ENCODE data around the gene BDH1. TPM values are rescaled to one million over a fixed set of nuclear protein-coding genes. Genes with fewer than 3 reads are reported as not detected.
A peak's percentile ranks its signal among the peaks of the same experiment; 100 is the strongest.

The BDH1 gene
- total RNA-seq, 2 donors from 2014 or later: 32.5 to 49.0 TPM

DNA sequence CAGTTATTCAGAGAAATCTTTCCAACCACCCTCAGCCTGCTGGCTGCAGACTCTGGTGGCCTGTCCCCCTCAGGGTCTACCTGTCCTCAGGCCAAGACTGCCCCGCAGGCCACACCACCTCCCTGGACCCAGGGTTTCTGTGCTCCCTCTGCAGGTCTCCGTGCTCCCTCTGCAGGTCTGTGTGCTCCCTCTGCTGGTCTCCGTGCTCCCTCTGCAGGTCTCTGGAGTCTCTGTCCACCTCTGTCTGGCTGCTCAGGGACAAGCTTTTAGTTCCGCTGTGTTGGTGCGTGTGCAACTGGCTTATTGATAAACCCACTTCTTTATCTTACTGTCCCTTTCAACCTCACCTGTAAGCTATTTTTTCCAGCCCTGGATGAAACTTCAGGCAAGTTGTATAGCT, 30.1 kb downstream of the BDH1 start:
- DNase-seq: peak; percentile 52
- no peak overlapping the region for H3K4me3 Mint-ChIP-seq
- Histone ChIP-seq H3K36me3 (ENCODE audit: control insufficient read depth, insufficient read depth, low read length) (no peaks in the 10 kb centered on the region), H3K9me3 (ENCODE audit: control insufficient read depth, low read length) (no peaks in the 10 kb centered on the region), H3K4me3 (ENCODE audit: low read length) (no peak overlapping the region), H3K27ac (ENCODE audit: low read depth, low read length) (no peak overlapping the region), H3K4me1 (ENCODE audit: control insufficient read depth, insufficient read depth, low read length) (peaks cover 7% of the 10 kb centered on the region), H3K27me3 (ENCODE audit: control insufficient read depth, insufficient read depth, low read length, poor library complexity, severe bottlenecking) (peaks cover 11% of the 10 kb centered on the region), H3K9ac (ENCODE audit: extremely low read depth, low read length, poor library complexity, severe bottlenecking) (no peak overlapping the region)
- TF ChIP-seq, protein P1, sequence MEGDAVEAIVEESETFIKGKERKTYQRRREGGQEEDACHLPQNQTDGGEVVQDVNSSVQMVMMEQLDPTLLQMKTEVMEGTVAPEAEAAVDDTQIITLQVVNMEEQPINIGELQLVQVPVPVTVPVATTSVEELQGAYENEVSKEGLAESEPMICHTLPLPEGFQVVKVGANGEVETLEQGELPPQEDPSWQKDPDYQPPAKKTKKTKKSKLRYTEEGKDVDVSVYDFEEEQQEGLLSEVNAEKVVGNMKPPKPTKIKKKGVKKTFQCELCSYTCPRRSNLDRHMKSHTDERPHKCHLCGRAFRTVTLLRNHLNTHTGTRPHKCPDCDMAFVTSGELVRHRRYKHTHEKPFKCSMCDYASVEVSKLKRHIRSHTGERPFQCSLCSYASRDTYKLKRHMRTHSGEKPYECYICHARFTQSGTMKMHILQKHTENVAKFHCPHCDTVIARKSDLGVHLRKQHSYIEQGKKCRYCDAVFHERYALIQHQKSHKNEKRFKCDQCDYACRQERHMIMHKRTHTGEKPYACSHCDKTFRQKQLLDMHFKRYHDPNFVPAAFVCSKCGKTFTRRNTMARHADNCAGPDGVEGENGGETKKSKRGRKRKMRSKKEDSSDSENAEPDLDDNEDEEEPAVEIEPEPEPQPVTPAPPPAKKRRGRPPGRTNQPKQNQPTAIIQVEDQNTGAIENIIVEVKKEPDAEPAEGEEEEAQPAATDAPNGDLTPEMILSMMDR (conservative IDR thresholded peaks at IDR 0.05): peak; percentile 40
- 90 to 92% methylated on average over 5 of the region's 5 CpGs for WGBS, 2 experiments (ENCODE audit: insufficient coverage in 1 of 2, insufficient read length in 1 of 2)
- no peaks in the 10 kb centered on the region for H3K9me3 Mint-ChIP-seq
- H3K4me1 Mint-ChIP-seq: peaks cover 33% of the 10 kb centered on the region
- H3K36me3 Mint-ChIP-seq (ENCODE audit: low read depth): peaks cover 47% of the 10 kb centered on the region
- H3K27me3 Mint-ChIP-seq (ENCODE audit: insufficient read depth): peaks cover 3% of the 10 kb centered on the region
- H3K27ac Mint-ChIP-seq: no peak overlapping the region

DNA sequence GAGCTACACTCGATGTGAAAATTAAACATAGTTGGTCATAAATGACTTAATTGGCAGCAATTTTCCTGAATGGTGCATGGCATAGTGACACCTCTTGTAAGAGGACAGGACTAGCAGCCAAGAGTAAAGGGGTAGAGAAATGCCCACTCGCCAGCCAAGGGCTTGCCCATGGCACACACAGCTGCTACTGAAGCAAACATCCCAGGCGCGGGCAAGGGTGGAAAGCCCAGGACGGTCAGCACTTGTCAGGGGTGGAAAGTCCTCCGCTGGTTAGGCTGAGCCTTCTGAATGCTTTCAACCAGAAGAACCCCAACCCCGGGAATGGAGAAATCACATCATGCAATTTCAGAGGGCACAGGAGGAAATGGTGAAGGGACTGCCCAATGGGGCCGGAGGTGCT, 31.6 kb downstream of the BDH1 start:
- no peak overlapping the region for H3K27ac Mint-ChIP-seq
- no peak overlapping the region for H3K27ac ChIP-seq (ENCODE audit: low read depth, low read length)
- peaks cover 3% of the 10 kb centered on the region for H3K27me3 Mint-ChIP-seq (ENCODE audit: insufficient read depth)
- H3K4me1 Mint-ChIP-seq: peaks cover 39% of the 10 kb centered on the region
- H3K36me3 Mint-ChIP-seq (ENCODE audit: low read depth): peaks cover 49% of the 10 kb centered on the region
- WGBS, 2 experiments (ENCODE audit: insufficient coverage in 1 of 2, insufficient read length in 1 of 2): 96 to 97% methylated on average over 7 to 8 of the region's 8 CpGs
- H3K9ac ChIP-seq (ENCODE audit: extremely low read depth, low read length, poor library complexity, severe bottlenecking): no peak overlapping the region
- H3K9me3 ChIP-seq (ENCODE audit: control insufficient read depth, low read length): no peaks in the 10 kb centered on the region
- no peak overlapping the region for H3K4me3 Mint-ChIP-seq
- H3K4me1 ChIP-seq (ENCODE audit: control insufficient read depth, insufficient read depth, low read length): peaks cover 12% of the 10 kb centered on the region
- H3K9me3 Mint-ChIP-seq: no peaks in the 10 kb centered on the region
- H3K36me3 ChIP-seq (ENCODE audit: control insufficient read depth, insufficient read depth, low read length): no peaks in the 10 kb centered on the region
- H3K4me3 ChIP-seq (ENCODE audit: low read length): no peak overlapping the region
- no peak for DNase-seq
- H3K27me3 ChIP-seq (ENCODE audit: control insufficient read depth, insufficient read depth, low read length, poor library complexity, severe bottlenecking): peaks cover 11% of the 10 kb centered on the region
- TF ChIP-seq, protein P1 (conservative IDR thresholded peaks at IDR 0.05): no peak

GRCh38 chr3:197523526-197523925, 32.2 kb downstream of the BDH1 start:
- H3K4me3 Mint-ChIP-seq: no peak overlapping the region
- Histone ChIP-seq H3K36me3 (ENCODE audit: control insufficient read depth, insufficient read depth, low read length) (no peaks in the 10 kb centered on the region), H3K9me3 (ENCODE audit: control insufficient read depth, low read length) (no peaks in the 10 kb centered on the region), H3K4me3 (ENCODE audit: low read length) (no peak overlapping the region), H3K27me3 (ENCODE audit: control insufficient read depth, insufficient read depth, low read length, poor library complexity, severe bottlenecking) (peaks cover 11% of the 10 kb centered on the region), H3K9ac (ENCODE audit: extremely low read depth, low read length, poor library complexity, severe bottlenecking) (no peak overlapping the region), H3K27ac (ENCODE audit: low read depth, low read length) (no peak overlapping the region), H3K4me1 (ENCODE audit: control insufficient read depth, insufficient read depth, low read length) (peaks cover 12% of the 10 kb centered on the region)
- WGBS, 2 experiments (ENCODE audit: insufficient coverage in 1 of 2, insufficient read length in 1 of 2): 91 to 94% methylated on average over 12 to 14 of the region's 14 CpGs
- TF ChIP-seq, protein P1 (conservative IDR thresholded peaks at IDR 0.05): no peak
- no peak overlapping the region for H3K27ac Mint-ChIP-seq
- H3K4me1 Mint-ChIP-seq: peaks cover 38% of the 10 kb centered on the region
- peaks cover 3% of the 10 kb centered on the region for H3K27me3 Mint-ChIP-seq (ENCODE audit: insufficient read depth)
- DNase-seq: peak; percentile 44
- no peaks in the 10 kb centered on the region for H3K9me3 Mint-ChIP-seq
- H3K36me3 Mint-ChIP-seq (ENCODE audit: low read depth): peaks cover 51% of the 10 kb centered on the region

Data from endodermal cell (in vitro differentiated cells).